EL (cell line): ENCODE measurements around the gene CYTH2.
"Not testable (repeated sequence)": the region's sequence is repeated elsewhere in the genome, so short reads cannot be mapped to it uniquely, and the experiment has no call there.

Source experiments
- DNase-seq: peaks from one replicate; pipeline ENCODE4 v3.0.0-alpha.2; 2016

CYTH2 gene

DNA sequence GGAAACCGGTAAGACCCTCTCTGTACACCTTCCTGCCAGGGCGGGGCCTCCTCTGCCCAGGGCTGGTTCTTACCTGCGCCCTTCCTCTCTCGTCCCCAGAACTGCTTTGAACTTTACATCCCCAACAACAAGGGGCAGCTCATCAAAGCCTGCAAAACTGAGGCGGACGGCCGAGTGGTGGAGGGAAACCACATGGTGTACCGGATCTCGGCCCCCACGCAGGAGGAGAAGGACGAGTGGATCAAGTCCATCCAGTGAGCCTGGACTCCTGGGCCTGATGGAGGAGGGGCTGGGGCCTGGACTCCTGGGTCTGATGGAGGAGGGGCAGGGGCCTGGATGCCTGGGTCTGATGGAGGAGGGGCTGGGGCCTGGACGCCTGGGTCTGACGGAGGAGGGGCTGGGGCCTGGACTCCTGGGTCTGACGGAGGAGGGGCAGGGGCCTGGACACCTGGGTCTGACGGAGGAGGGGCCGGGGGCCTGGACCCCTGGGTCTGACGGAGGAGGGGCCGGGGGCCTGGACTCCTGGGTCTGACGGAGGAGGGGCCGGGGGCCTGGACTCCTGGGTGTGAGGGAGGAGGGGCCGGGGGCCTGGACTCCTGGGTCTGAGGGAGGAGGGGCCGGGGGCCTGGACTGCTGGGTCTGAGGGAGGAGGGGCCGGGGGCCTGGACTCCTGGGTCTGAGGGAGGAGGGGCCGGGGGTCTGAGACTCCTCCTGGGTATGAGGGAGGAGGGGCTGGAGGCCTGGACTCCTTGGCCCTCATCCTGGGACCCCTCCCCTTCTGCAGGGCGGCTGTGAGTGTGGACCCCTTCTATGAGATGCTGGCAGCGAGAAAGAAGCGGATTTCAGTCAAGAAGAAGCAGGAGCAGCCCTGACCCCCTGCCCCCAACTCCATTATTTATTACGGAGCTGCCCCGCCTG is 9.4 kb downstream of the CYTH2 start:
- DNase-seq = no peak

GRCh38 chr19:48479686-48480085 is 10.5 kb downstream of the CYTH2 start:
- DNase-seq = no peak

GRCh38 chr19:48480183-48480557 is 11.0 kb downstream of the CYTH2 start:
- DNase-seq = no peak

- DNase-seq = peak; percentile 32
Measured at GRCh38 chr19:48480558-48481500, 11.7 kb downstream of the CYTH2 start.

- DNase-seq = peak; percentile 38
Measured at GRCh38 chr19:48481846-48482639, 12.9 kb downstream of the CYTH2 start.

DNA sequence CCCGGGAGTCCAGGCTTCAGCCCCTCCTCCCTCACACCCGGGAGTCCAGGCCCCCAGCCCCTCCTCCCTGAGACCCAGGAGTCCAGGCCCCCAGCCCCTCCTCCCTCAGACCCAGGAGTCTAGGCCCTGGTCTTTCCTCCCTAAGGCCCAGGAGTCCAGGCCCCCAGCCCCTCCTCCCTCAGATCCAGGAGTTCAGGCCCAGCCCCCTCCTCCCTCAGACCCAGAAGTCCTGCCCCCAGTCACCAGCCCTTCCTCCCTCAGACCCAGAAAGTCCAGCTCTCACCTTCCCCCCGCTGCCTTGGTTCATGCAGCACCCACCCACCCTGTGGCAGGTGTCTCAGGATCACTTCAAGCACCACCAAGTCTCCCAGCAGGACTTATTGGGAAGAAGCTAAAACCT is 14.1 kb downstream of the CYTH2 start:
- no peak for DNase-seq

GRCh38 chr19:48484247-48484893 is 15.2 kb downstream of the CYTH2 start:
- DNase-seq = no peak

- DNase-seq = no peak
Measured at GRCh38 chr19:48484931-48485612, 15.9 kb downstream of the CYTH2 start.

GRCh38 chr19:48486706-48487105 is 17.5 kb downstream of the CYTH2 start:
- not testable (repeated sequence) for DNase-seq

DNA sequence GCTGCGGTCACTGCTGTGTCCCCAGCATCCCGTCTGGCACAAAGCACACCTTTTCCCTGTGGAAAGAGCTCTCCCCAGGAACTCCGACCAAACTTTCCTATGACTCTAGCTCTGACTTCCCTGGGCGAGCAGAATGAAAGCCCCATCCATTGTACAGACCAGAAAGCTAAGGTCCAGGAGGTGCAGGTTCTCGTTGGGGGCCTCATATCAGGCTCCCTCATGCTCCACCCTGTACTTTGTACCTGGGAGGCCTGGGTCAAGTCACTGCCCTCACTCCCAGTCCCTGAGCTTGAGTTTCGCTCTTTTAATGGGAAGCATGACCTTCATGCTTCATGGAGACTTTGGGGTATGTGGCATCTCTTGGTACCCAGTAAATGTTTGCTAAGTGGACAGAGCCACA is 18.4 kb downstream of the CYTH2 start:
- no peak for DNase-seq

DNA sequence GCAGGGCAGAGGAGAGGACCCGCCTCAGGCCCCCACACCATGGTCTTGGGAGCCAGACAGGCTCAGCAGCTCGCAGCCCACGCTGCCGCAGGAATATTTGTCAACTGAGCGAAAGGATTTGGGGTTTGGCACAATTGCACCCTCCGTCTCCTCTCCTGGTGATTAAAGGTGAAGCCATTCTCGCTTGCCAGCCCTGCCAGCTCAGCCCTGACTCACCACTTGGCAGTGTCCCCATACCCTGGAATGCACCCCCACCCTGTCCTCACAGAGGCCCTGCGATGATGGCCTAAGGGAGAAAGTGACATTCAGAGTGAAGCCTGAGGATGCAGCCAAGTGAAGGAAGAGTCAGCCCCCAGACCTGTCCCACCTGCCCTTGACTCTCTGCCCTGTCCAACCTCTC is 18.8 kb downstream of the CYTH2 start:
- DNase-seq = peak; percentile 92

- not testable (repeated sequence) for DNase-seq
Measured at GRCh38 chr19:48488478-48488877, 19.3 kb downstream of the CYTH2 start.

DNA sequence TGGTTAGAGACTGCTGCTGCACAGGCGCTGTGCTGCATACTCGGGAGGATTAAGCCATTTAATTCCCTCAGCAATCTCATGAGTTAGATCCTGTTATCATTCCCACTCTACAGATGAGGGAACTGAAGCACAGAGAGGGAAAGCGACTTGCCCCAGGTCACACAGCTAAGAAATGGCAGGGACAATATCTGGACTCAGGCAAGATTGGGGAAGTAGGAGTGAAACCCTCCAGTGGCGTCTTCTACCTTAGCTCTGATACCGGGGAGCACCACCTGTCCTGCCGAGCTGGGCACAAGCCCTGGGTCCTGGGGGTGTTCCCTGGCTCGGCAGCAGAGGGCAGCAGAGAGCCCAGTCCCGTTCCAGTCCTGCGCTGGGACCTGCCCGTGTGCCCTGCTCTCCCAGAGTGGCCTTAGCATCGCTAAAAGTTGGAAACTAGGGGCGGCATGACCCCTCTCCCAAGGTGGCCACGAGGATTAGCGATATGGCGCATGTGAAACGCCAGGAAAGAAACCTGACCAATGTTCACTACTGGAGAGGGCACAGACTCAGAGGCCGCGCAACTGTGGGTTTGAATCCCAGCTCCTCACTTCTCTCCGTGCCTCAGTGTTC is 20.5 kb downstream of the CYTH2 start:
- peak; percentile 62 for DNase-seq

DNA sequence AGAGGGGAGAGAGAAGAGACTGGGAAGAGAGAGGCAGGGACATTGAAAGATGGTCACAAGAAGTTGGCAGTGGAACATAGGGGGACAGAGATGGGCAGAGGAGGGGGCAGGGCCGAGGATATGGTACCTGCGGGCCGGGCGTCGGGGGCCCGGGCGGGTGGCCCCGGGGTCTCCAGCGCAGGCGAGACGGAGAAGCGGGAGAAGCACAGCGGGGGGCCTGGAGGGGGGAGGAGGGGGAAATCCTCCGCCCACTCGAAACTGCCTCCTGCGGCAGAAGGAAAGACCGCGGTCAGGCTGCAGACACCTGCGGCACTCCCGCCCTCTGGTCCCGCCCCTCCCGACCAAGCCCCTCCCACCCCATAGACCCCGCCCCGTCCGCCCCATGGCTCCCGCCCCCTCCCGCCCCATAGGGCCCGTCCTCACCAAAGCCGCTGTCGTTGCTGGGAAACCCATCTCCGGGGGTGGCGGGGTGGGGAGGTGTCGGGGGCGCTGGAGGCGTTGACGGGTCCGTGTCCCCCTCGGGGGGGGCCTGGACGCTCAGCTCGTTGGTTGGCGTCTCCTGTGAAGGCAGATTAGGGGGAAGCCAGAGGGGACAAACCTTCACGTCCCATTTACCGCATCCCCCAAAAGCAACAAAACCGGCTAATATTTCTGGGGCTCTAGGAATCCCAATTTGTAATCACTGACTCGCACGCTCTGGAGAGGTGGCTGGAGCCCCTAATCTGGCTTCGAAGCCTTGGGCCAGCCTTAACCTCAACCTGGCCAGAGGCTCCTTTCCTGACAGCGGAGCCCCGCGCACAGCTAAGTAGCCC is 22.0 kb downstream of the CYTH2 start:
- no peak for DNase-seq

DNA sequence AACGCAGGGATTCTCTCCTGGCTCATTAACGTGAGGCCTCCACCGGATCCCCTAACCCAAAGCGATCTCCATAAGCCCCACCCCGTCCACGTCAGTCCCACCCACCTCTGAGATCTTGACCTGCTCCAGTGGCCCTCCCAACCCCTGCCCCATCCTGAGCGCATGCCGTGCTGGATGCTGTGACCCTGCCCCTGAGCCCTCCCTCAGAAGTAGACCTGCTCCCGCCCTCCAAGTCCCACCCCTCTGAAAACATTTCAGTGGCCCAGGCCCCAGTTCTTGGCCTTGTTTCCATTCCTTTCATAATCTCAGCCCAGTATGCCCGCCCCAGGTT is 22.6 kb downstream of the CYTH2 start:
- DNase-seq = no peak

- peak; percentile 98 for DNase-seq
Measured at GRCh38 chr19:48492925-48493717, 24.0 kb downstream of the CYTH2 start.

DNA sequence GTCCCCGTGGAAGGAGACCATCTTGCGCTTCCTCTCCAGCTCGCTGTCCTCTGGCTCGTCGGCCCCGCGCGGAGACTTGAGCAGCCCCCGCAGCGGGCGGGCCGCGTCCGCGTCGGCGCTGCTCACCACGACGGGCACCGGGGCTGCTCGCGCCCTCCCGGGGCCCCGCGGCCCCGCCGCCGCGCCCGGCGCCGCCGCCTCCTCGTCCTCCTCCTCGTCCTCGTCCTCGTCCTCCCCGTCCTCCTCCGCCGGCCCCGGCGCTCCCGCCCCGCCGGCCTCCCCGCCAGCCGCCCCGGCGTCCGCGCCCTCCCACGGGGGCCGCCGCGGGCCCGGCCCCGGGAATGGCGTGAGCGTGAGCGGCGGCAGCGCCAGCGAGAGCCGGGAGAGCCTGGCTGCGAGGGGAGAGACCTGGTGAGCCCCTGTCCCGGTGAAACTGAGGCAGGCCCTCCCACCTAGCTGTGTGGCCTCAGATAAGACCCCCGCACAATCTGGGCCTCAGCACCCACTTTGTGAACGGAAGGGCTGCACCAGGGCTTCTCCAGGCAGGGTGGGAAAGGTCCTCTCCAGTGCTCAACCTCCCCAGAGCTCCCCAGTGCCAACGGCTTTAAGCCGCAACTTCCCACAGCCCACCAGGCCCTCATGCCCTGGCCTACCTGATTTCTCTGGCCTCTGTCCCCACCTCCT is 24.7 kb downstream of the CYTH2 start:
- no peak for DNase-seq

- no peak for DNase-seq
Measured at GRCh38 chr19:48495396-48495795, 26.2 kb downstream of the CYTH2 start.
